Liver (tissue), 9 donors: ENCODE measurements around the gene PAK1IP1. TPM values are rescaled to one million over a fixed set of nuclear protein-coding genes. Genes with fewer than 3 reads are reported as not detected.

Experiments used
- DNase-seq: peaks from one replicate; pipeline ENCODE4 v3.0.0-alpha.2; 2017; ENCODE audit warnings: low spot score
- H3K27ac ChIP-seq, 2 donors: one replicate each; pipeline ENCODE4 v1.7.0; 2013; ENCODE audit warnings: inconsistent platforms in 2 of 2, low read length in 2 of 2, control low read depth in 1 of 2, low read depth in 1 of 2, mild to moderate bottlenecking in 1 of 2
- H3K27me3 ChIP-seq, 4 donors: one replicate each; pipeline versions ENCODE4 v1.6.1 to v1.7.0; 2013; ENCODE audit warnings: low read length in 3 of 4, inconsistent platforms in 1 of 4, mild to moderate bottlenecking in 1 of 4, moderate library complexity in 1 of 4; ENCODE audit not compliant: control insufficient read depth in 4 of 4, insufficient read depth in 4 of 4
- H3K36me3 ChIP-seq, 4 donors: one replicate each; pipeline versions ENCODE4 v1.6.1 to v1.7.0; 2013; ENCODE audit warnings: low read length in 3 of 4, mild to moderate bottlenecking in 3 of 4, low read depth in 1 of 4, moderate library complexity in 1 of 4; ENCODE audit not compliant: control insufficient read depth in 4 of 4, insufficient read depth in 3 of 4
- H3K4me1 ChIP-seq, 4 donors: one replicate each; pipeline versions ENCODE4 v1.6.1 to v1.7.0; 2013; ENCODE audit warnings: low read length in 3 of 4, mild to moderate bottlenecking in 3 of 4, moderate library complexity in 1 of 4; ENCODE audit not compliant: control insufficient read depth in 4 of 4, insufficient read depth in 4 of 4
- H3K4me3 ChIP-seq, 3 donors: one replicate each; pipeline versions ENCODE4 v1.6.1 to v1.7.0; 2013; ENCODE audit warnings: low read length in 3 of 3, control low read depth in 1 of 3, low read depth in 1 of 3, mild to moderate bottlenecking in 1 of 3
- H3K9ac ChIP-seq, 2 donors: one replicate each; pipeline ENCODE4 v1.7.0; 2013; ENCODE audit warnings: low read length in 2 of 2, mild to moderate bottlenecking in 2 of 2, moderate library complexity in 2 of 2, control low read depth in 1 of 2, low read depth in 1 of 2
- H3K9me3 ChIP-seq, 4 donors: one replicate each; pipeline versions ENCODE4 v1.6.1 to v1.7.0; 2013; ENCODE audit warnings: low read length in 3 of 4; ENCODE audit not compliant: control insufficient read depth in 4 of 4
- EGR1 ChIP-seq, 2 donors: IDR thresholded peaks; 2 replicates each; pipeline ENCODE4 v1.6.1; 2016 to 2018; ENCODE audit warnings: antibody characterized with exemption in 2 of 2, low read depth in 2 of 2
- FOXA1 ChIP-seq: IDR thresholded peaks from 2 replicates; pipeline ENCODE4 v1.6.1; 2016; ENCODE audit warnings: antibody characterized with exemption
- FOXA2 ChIP-seq: IDR thresholded peaks from 2 replicates; pipeline ENCODE4 v1.6.1; 2016; ENCODE audit warnings: antibody characterized with exemption
- HNF4A ChIP-seq, 2 donors: conservative IDR thresholded peaks; 2 replicates each; pipeline ENCODE4 v1.6.1; 2016; ENCODE audit warnings: antibody characterized with exemption in 2 of 2, mild to moderate bottlenecking in 2 of 2
- HNF4G ChIP-seq: IDR thresholded peaks from 2 replicates; pipeline ENCODE4 v1.6.1; 2016; ENCODE audit warnings: antibody characterized with exemption
- NR2F2 ChIP-seq: IDR thresholded peaks from 2 replicates; pipeline ENCODE4 v1.6.1; 2016; ENCODE audit warnings: antibody characterized with exemption
- RAD21 ChIP-seq, 2 donors: IDR thresholded peaks; 2 replicates each; pipeline ENCODE4 v1.6.1; 2016; ENCODE audit warnings: antibody characterized with exemption in 2 of 2, mild to moderate bottlenecking in 2 of 2
- RXRA ChIP-seq, 2 donors: IDR thresholded peaks; 2 replicates each; pipeline ENCODE4 v1.6.1; 2017 to 2018; ENCODE audit warnings: antibody characterized with exemption in 2 of 2, mild to moderate bottlenecking in 1 of 2
- SP1 ChIP-seq: IDR thresholded peaks from 2 replicates; pipeline ENCODE4 v1.6.1; 2018; ENCODE audit warnings: antibody characterized with exemption, mild to moderate bottlenecking
- YY1 ChIP-seq: IDR thresholded peaks from 2 replicates; pipeline ENCODE4 v1.6.1; 2016; ENCODE audit warnings: antibody characterized with exemption, mild to moderate bottlenecking
- WGBS: extraction: QIAGEN DNeasy Blood & Tissue Kit; methylation state at CpG from one replicate; pipeline ENCODE4 v1.1.7; 2013; 5-methylcytosine and 5-hydroxymethylcytosine counted together
- polyA plus RNA-seq, 2 donors: library from polyadenylated mRNA; stranded (reverse) in 1 of 2; unstranded in 1 of 2; fragments of 200-250 nt in 1 of 2; fragments of >200 nt in 1 of 2; fragmentation: Nextera tagmentation in 1 of 2; extraction: Ambion mirVana in 1 of 2; gene quantifications; one replicate each; pipeline versions ENCODE4 v1.2.1 to v1.2.3, GENCODE V29; 2013 to 2015
- total RNA-seq, 2 donors: library from RNA; depleted of rRNA; stranded (reverse); fragments of >200 nt; gene quantifications; one replicate each; pipeline ENCODE4 v1.2.3, GENCODE V29; 2014
- TF ChIP-seq, protein P1 (sequence below): IDR thresholded peaks from 2 replicates; pipeline ENCODE4 v1.6.1; 2016; ENCODE audit warnings: antibody characterized with exemption
- TF ChIP-seq, protein P2 (sequence below): IDR thresholded peaks from 2 replicates; pipeline ENCODE4 v1.6.1; 2016; ENCODE audit warnings: antibody characterized with exemption, mild to moderate bottlenecking
- TF ChIP-seq, protein P3 (sequence below): fragments of 150-350 bp; IDR thresholded peaks from 2 replicates; pipeline ENCODE4 v1.5.1; 2017; ENCODE audit warnings: improper control_type of control experiment, low read depth, low read length; ENCODE audit not compliant: missing input control
- TF ChIP-seq, protein P4 (sequence below): IDR thresholded peaks from 2 replicates; pipeline ENCODE4 v1.6.1; 2016; ENCODE audit warnings: antibody characterized with exemption
- TF ChIP-seq, protein P5 (sequence below): IDR thresholded peaks from 2 replicates; pipeline ENCODE4 v1.6.1; 2016; ENCODE audit warnings: antibody characterized with exemption
- donor health status: healthy.
- donor health status: healthy.
- donor health status: healthy.
- donor health status: healthy.
- donor health status: healthy.

PAK1IP1 gene
- total and polyA plus RNA-seq, 4 donors = 6.0 to 10.8 (median 7.7) TPM

DNA sequence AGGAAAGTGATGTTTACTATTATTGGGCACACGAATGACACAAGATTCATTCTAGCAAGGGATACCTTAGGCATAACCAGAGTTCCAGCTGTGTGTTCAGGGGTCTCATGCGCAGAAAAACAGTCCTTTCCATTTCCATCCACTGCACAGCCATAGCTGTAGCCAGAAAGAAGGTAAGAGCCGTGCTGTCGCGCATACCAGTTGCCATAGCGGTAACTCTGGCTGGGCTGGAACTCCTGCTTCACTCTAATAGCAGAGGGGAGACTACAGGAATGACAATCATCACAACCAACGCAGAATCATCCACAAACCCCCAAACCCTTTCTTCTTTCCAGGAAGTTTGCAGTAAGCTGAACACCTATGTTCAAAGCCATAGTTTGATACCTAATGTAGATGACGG, 7.9 kb upstream of the PAK1IP1 start:
- no peak overlapping the region for H3K27ac ChIP-seq
- no peak overlapping the region for H3K9ac ChIP-seq

DNA sequence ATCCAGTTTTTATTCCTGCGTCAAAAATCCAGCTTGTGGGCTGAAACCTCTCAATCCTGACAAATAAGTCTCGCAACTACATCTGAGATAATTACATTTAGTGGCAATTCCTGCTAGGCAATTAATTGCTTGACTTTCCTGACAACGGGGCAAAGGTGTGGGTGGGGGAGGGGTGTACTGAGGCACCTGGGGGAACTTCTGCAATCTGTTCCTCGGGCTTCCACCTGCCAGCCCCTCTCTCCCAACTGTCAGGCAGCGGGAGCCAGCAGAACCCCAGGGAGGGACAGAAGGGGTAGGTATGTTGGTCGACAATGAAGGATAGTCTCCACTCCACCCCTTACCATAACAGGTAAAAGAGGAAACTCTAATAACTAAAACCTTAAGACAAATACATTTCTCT, 7.2 kb upstream of the PAK1IP1 start:
- DNase-seq = no peak
- 31% methylated on average over 6 of the region's 6 CpGs for WGBS
- Histone ChIP-seq H3K4me3 (no peak overlapping the region), H3K9ac (no peak overlapping the region), H3K27me3 (no peaks in the 10 kb centered on the region), H3K4me1 (peaks cover 0 to 14% (median 6%) of the 10 kb centered on the region in 4 donors), H3K27ac (no peak overlapping the region), H3K9me3 (no peaks in the 10 kb centered on the region), H3K36me3 (no peaks in the 10 kb centered on the region)
- no peak for TF ChIP-seq FOXA2
- TF ChIP-seq SP1 = no peak
- TF ChIP-seq NR2F2 = no peak
- TF ChIP-seq, protein P1, sequence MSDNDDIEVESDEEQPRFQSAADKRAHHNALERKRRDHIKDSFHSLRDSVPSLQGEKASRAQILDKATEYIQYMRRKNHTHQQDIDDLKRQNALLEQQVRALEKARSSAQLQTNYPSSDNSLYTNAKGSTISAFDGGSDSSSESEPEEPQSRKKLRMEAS = no peak
- TF ChIP-seq, protein P2, sequence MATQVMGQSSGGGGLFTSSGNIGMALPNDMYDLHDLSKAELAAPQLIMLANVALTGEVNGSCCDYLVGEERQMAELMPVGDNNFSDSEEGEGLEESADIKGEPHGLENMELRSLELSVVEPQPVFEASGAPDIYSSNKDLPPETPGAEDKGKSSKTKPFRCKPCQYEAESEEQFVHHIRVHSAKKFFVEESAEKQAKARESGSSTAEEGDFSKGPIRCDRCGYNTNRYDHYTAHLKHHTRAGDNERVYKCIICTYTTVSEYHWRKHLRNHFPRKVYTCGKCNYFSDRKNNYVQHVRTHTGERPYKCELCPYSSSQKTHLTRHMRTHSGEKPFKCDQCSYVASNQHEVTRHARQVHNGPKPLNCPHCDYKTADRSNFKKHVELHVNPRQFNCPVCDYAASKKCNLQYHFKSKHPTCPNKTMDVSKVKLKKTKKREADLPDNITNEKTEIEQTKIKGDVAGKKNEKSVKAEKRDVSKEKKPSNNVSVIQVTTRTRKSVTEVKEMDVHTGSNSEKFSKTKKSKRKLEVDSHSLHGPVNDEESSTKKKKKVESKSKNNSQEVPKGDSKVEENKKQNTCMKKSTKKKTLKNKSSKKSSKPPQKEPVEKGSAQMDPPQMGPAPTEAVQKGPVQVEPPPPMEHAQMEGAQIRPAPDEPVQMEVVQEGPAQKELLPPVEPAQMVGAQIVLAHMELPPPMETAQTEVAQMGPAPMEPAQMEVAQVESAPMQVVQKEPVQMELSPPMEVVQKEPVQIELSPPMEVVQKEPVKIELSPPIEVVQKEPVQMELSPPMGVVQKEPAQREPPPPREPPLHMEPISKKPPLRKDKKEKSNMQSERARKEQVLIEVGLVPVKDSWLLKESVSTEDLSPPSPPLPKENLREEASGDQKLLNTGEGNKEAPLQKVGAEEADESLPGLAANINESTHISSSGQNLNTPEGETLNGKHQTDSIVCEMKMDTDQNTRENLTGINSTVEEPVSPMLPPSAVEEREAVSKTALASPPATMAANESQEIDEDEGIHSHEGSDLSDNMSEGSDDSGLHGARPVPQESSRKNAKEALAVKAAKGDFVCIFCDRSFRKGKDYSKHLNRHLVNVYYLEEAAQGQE = no peak
- TF ChIP-seq HNF4A (conservative IDR thresholded peaks at IDR 0.05) = no peak
- no peak for TF ChIP-seq YY1
- TF ChIP-seq FOXA1 = no peak
- TF ChIP-seq, protein P3, sequence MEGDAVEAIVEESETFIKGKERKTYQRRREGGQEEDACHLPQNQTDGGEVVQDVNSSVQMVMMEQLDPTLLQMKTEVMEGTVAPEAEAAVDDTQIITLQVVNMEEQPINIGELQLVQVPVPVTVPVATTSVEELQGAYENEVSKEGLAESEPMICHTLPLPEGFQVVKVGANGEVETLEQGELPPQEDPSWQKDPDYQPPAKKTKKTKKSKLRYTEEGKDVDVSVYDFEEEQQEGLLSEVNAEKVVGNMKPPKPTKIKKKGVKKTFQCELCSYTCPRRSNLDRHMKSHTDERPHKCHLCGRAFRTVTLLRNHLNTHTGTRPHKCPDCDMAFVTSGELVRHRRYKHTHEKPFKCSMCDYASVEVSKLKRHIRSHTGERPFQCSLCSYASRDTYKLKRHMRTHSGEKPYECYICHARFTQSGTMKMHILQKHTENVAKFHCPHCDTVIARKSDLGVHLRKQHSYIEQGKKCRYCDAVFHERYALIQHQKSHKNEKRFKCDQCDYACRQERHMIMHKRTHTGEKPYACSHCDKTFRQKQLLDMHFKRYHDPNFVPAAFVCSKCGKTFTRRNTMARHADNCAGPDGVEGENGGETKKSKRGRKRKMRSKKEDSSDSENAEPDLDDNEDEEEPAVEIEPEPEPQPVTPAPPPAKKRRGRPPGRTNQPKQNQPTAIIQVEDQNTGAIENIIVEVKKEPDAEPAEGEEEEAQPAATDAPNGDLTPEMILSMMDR = no peak
- TF ChIP-seq, protein P4, sequence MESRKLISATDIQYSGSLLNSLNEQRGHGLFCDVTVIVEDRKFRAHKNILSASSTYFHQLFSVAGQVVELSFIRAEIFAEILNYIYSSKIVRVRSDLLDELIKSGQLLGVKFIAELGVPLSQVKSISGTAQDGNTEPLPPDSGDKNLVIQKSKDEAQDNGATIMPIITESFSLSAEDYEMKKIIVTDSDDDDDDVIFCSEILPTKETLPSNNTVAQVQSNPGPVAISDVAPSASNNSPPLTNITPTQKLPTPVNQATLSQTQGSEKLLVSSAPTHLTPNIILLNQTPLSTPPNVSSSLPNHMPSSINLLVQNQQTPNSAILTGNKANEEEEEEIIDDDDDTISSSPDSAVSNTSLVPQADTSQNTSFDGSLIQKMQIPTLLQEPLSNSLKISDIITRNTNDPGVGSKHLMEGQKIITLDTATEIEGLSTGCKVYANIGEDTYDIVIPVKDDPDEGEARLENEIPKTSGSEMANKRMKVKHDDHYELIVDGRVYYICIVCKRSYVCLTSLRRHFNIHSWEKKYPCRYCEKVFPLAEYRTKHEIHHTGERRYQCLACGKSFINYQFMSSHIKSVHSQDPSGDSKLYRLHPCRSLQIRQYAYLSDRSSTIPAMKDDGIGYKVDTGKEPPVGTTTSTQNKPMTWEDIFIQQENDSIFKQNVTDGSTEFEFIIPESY = no peak

More for the DNA sequence above, 7.9 kb upstream of the PAK1IP1 start:
- Histone ChIP-seq H3K9me3 (no peaks in the 10 kb centered on the region), H3K27me3 (no peaks in the 10 kb centered on the region), H3K36me3 (no peaks in the 10 kb centered on the region), H3K4me3 (no peak overlapping the region), H3K4me1 (peaks cover 0 to 14% (median 6%) of the 10 kb centered on the region in 4 donors)
- TF ChIP-seq, protein P5, sequence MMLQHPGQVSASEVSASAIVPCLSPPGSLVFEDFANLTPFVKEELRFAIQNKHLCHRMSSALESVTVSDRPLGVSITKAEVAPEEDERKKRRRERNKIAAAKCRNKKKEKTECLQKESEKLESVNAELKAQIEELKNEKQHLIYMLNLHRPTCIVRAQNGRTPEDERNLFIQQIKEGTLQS = no peak
- TF ChIP-seq YY1 (no peak), EGR1 (IDR thresholded peaks at IDR 0.05; ENCODE audit: low read depth in 2 of 2) (no peak), NR2F2 (no peak), HNF4A (conservative IDR thresholded peaks at IDR 0.05) (no peak), SP1 (no peak), RAD21 (IDR thresholded peaks at IDR 0.05) (no peak), RXRA (IDR thresholded peaks at IDR 0.05) (no peak), FOXA2 (no peak), HNF4G (no peak)
- TF ChIP-seq, protein P1 = no peak
- TF ChIP-seq, protein P4 = no peak
- TF ChIP-seq, protein P2 = no peak
- WGBS = 82% methylated on average over 8 of the region's 8 CpGs
- no peak for DNase-seq
